ENCODE measurements around the gene CFAP20DC. TPM values are rescaled to one million over a fixed set of nuclear protein-coding genes. Genes with fewer than 3 reads are reported as not detected.
"Not testable (repeated sequence)": the region's sequence is repeated elsewhere in the genome, so short reads cannot be mapped to it uniquely, and the experiment has no call there.

The CFAP20DC gene
- 4.3 TPM for polyA plus RNA-seq (2013, experiment 1 of 2)
- 4.1 TPM for polyA plus RNA-seq (2013, experiment 2 of 2)

DNA sequence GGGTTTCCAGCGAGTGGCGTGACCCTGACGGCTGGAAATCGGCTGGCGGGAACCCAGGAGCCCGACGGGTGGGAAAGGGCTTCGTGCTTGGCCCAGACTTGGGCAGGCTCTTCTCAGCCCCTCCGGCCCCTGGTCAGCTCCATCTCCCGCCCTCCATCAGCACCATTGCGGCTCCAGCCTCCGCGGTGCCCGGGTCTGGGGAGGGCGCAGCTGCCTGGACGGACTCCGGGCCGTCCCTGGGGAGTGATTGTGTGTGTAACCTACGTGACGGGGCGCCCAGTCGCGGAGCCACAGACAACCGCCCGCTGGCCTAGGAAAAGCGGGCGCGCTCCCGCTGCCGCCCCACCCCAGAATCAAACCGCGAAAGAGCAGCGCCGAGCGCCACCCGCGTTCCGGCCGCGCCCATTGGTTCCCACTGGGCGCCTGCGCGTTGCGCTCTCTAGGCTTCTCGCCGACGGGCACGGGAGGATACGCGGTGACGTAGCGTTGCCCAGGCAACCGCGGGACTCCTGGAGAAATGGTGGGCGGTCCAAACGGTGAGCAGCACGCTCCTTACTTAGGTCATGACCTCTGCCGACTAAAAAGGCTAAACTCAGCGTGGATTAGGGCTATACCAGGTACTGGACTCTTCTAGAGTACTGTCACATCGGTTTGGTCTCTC lies at the start of gene CFAP20DC:
CFAP20DC (minus strand) TSS at position 355 of the 661 bp plus-strand sequence. CDS start 394 bp downstream, outside the sequence.
- peak within 1 kb of the TSS; percentile 23 to 88 for H3K4me3 ChIP-seq (ENCODE audit: low read length in 2 of 2)
- no peak within 1 kb of the TSS for H2BK120ac ChIP-seq (ENCODE audit: low read depth, low read length)
- peak within 1 kb of the TSS; percentile 15 for H2AFZ ChIP-seq (ENCODE audit: low read length)
- H4K8ac ChIP-seq (ENCODE audit: low read depth, low read length): peak within 1 kb of the TSS; percentile 43
- H3K79me1 ChIP-seq (ENCODE audit: low read depth, low read length): no peaks in the 10 kb centered on the region
- no peaks in the 10 kb centered on the region for H3K36me3 ChIP-seq (replicated peaks in 1 of 2; ENCODE audit: control insufficient read depth in 2 of 2, insufficient read depth in 2 of 2, low read length in 2 of 2)
- H2BK12ac ChIP-seq (ENCODE audit: low read length): peak within 1 kb of the TSS; percentile 41
- peak within 1 kb of the TSS; percentile 81 for H2BK15ac ChIP-seq (ENCODE audit: low read length)
- peak within 1 kb of the TSS; percentile 27 for H3K27ac ChIP-seq (replicated peaks; ENCODE audit: low read length)
- H2BK5ac ChIP-seq (ENCODE audit: low read length): peak within 1 kb of the TSS; percentile 87
- H3K4me2 ChIP-seq (ENCODE audit: insufficient read depth, low read length, poor library complexity, severe bottlenecking): peak within 1 kb of the TSS; percentile 89
- no CpG with 5 or more reads among the region's 60 CpGs for WGBS, 2 donors (ENCODE audit: extremely low coverage in 2 of 2, insufficient read length in 2 of 2, insufficient replicate concordance in 1 of 2)
- peak within 1 kb of the TSS; percentile 79 for H4K91ac ChIP-seq (ENCODE audit: low read depth, low read length, poor library complexity)
- H3K27me3 ChIP-seq (ENCODE audit: control insufficient read depth in 3 of 3, insufficient read depth in 3 of 3, low read depth in 1 of 3, low read length in 3 of 3): no peaks in the 10 kb centered on the region
- peak within 1 kb of the TSS; percentile 97 for H3K14ac ChIP-seq (ENCODE audit: low read length)
- H3K9me3 ChIP-seq (replicated peaks in 1 of 2; ENCODE audit: control insufficient read depth in 2 of 2, insufficient read depth in 1 of 2, low read depth in 1 of 2, low read length in 2 of 2): peaks cover 3 to 6% of the 10 kb centered on the region in 2 donors
- peak within 1 kb of the TSS; percentile 10 for H2AK5ac ChIP-seq (ENCODE audit: low read depth, low read length)
- H3K9ac ChIP-seq (ENCODE audit: low read depth, low read length, poor library complexity): peak within 1 kb of the TSS; percentile 97
- peak; percentile 88 for DNase-seq (ENCODE audit: low spot score)
- peaks cover 10 to 11% of the 10 kb centered on the region in 2 donors for H3K4me1 ChIP-seq (ENCODE audit: control insufficient read depth in 2 of 2, insufficient read depth in 1 of 2, low read depth in 1 of 2, low read length in 2 of 2)
- no peak within 1 kb of the TSS for H3K4ac ChIP-seq (ENCODE audit: low read length)
- H3K18ac ChIP-seq (ENCODE audit: low read length): peak within 1 kb of the TSS; percentile 100
- H3K23ac ChIP-seq (ENCODE audit: low read depth, low read length, poor library complexity): peak within 1 kb of the TSS; percentile 97

DNA sequence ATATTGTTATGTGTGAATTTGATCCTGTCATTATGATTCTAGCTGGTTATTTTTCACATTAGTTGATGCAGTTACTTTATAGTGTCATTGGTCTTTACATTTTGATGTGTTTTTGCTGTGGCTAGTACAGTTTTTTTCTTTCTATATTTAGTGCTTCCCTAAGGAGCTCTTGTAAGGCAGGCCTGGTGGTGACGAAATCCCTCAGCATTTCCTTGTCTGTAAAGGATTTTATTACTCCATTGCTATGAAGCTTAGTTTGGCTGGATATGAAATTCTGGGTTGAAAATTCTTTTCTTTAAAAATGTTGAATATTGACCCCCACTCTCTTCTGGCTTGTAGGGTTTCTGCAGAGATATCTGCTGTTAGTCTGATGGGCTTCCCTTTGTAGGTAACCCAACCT lies 48.7 kb upstream of the CFAP20DC start:
- not testable (repeated sequence) for H3K27ac ChIP-seq (replicated peaks; ENCODE audit: low read length); H2AFZ ChIP-seq (ENCODE audit: low read length); H3K14ac ChIP-seq (ENCODE audit: low read length); H3K79me1 ChIP-seq (ENCODE audit: low read depth, low read length); H2BK5ac ChIP-seq (ENCODE audit: low read length); H2BK12ac ChIP-seq (ENCODE audit: low read length); H3K4ac ChIP-seq (ENCODE audit: low read length); H3K4me3 ChIP-seq (ENCODE audit: low read length in 2 of 2); H2BK120ac ChIP-seq (ENCODE audit: low read depth, low read length); H3K9ac ChIP-seq (ENCODE audit: low read depth, low read length, poor library complexity); H3K9me3 ChIP-seq (replicated peaks in 1 of 2; ENCODE audit: control insufficient read depth in 2 of 2, insufficient read depth in 1 of 2, low read depth in 1 of 2, low read length in 2 of 2); H3K23ac ChIP-seq (ENCODE audit: low read depth, low read length, poor library complexity); H3K36me3 ChIP-seq (replicated peaks in 1 of 2; ENCODE audit: control insufficient read depth in 2 of 2, insufficient read depth in 2 of 2, low read length in 2 of 2); H2BK15ac ChIP-seq (ENCODE audit: low read length); H3K18ac ChIP-seq (ENCODE audit: low read length); H2AK5ac ChIP-seq (ENCODE audit: low read depth, low read length); H3K4me2 ChIP-seq (ENCODE audit: insufficient read depth, low read length, poor library complexity, severe bottlenecking); H4K8ac ChIP-seq (ENCODE audit: low read depth, low read length); H3K27me3 ChIP-seq (ENCODE audit: control insufficient read depth in 3 of 3, insufficient read depth in 3 of 3, low read depth in 1 of 3, low read length in 3 of 3); DNase-seq (ENCODE audit: low spot score); H3K4me1 ChIP-seq (ENCODE audit: control insufficient read depth in 2 of 2, insufficient read depth in 1 of 2, low read depth in 1 of 2, low read length in 2 of 2); H4K91ac ChIP-seq (ENCODE audit: low read depth, low read length, poor library complexity)
- no CpG with 5 or more reads among the region's 1 CpG for WGBS, 2 donors (ENCODE audit: extremely low coverage in 2 of 2, insufficient read length in 2 of 2, insufficient replicate concordance in 1 of 2)

DNA sequence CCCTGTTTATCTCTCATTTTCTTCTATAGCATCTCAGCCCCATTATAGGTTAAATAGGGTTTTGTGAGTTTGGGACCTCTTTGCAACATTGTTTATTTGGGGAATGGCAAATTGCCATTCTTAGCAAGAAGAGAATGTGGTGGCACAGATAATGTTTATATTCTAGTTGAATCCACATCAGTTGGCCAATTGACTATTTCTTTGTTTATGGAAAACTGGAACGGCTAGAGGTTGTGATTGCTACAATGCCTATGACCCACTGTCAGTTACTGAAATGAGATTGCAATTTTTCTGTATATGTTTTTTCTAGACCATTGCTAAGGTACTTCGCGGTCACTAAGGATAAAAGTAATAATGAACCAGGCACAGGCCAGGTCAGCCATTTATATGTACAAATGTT lies 44.6 kb upstream of the CFAP20DC start:
- H3K14ac ChIP-seq (ENCODE audit: low read length): no peak overlapping the region
- H4K91ac ChIP-seq (ENCODE audit: low read depth, low read length, poor library complexity): no peak overlapping the region
- H3K4me1 ChIP-seq (ENCODE audit: control insufficient read depth in 2 of 2, insufficient read depth in 1 of 2, low read depth in 1 of 2, low read length in 2 of 2): no peaks in the 10 kb centered on the region
- H3K4me2 ChIP-seq (ENCODE audit: insufficient read depth, low read length, poor library complexity, severe bottlenecking): no peak overlapping the region
- no peaks in the 10 kb centered on the region for H3K9me3 ChIP-seq (replicated peaks in 1 of 2; ENCODE audit: control insufficient read depth in 2 of 2, insufficient read depth in 1 of 2, low read depth in 1 of 2, low read length in 2 of 2)
- H2BK12ac ChIP-seq (ENCODE audit: low read length): no peak overlapping the region
- H3K18ac ChIP-seq (ENCODE audit: low read length): no peak overlapping the region
- DNase-seq (ENCODE audit: low spot score): no peak
- no peaks in the 10 kb centered on the region for H3K36me3 ChIP-seq (replicated peaks in 1 of 2; ENCODE audit: control insufficient read depth in 2 of 2, insufficient read depth in 2 of 2, low read length in 2 of 2)
- H3K27ac ChIP-seq (replicated peaks; ENCODE audit: low read length): no peak overlapping the region
- no peak overlapping the region for H3K9ac ChIP-seq (ENCODE audit: low read depth, low read length, poor library complexity)
- no peak overlapping the region for H2BK15ac ChIP-seq (ENCODE audit: low read length)
- no peak overlapping the region for H2AK5ac ChIP-seq (ENCODE audit: low read depth, low read length)
- no peaks in the 10 kb centered on the region for H3K79me1 ChIP-seq (ENCODE audit: low read depth, low read length)
- no peak overlapping the region for H3K23ac ChIP-seq (ENCODE audit: low read depth, low read length, poor library complexity)
- H2BK120ac ChIP-seq (ENCODE audit: low read depth, low read length): no peak overlapping the region
- peaks cover 0 to 9% (median 0%) of the 10 kb centered on the region in 3 experiments for H3K27me3 ChIP-seq (ENCODE audit: control insufficient read depth in 3 of 3, insufficient read depth in 3 of 3, low read depth in 1 of 3, low read length in 3 of 3)
- H2BK5ac ChIP-seq (ENCODE audit: low read length): no peak overlapping the region
- H4K8ac ChIP-seq (ENCODE audit: low read depth, low read length): no peak overlapping the region
- H3K4me3 ChIP-seq (ENCODE audit: low read length in 2 of 2): no peak overlapping the region
- H2AFZ ChIP-seq (ENCODE audit: low read length): no peak overlapping the region
- WGBS, 2 donors (ENCODE audit: extremely low coverage in 2 of 2, insufficient read length in 2 of 2, insufficient replicate concordance in 1 of 2): no CpG with 5 or more reads among the region's 3 CpGs
- no peak overlapping the region for H3K4ac ChIP-seq (ENCODE audit: low read length)

DNA sequence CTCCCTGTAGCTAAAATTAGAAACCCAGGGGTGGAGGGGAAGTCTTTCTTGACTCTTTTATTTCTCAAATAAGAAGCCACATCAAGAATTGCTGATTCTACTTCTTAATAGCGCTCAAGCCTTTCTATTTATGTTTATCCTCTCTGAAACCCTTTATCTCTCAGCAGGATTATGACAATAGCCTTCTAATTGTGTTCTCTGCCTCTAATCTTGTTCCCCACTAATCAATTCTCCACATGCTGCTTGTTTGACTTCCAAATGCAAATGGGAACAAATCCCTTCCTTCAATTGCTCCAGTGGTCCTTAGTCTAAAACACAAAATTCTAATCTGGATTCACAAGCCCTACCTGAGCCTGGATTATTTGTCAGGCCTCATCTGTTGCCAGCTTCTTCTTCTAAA lies 43.7 kb upstream of the CFAP20DC start:
- Histone ChIP-seq H3K18ac (ENCODE audit: low read length) (no peak overlapping the region), H3K14ac (ENCODE audit: low read length) (no peak overlapping the region), H2BK5ac (ENCODE audit: low read length) (no peak overlapping the region), H2AFZ (ENCODE audit: low read length) (no peak overlapping the region), H2BK120ac (ENCODE audit: low read depth, low read length) (no peak overlapping the region), H3K27ac (replicated peaks; ENCODE audit: low read length) (no peak overlapping the region), H3K36me3 (replicated peaks in 1 of 2; ENCODE audit: control insufficient read depth in 2 of 2, insufficient read depth in 2 of 2, low read length in 2 of 2) (no peaks in the 10 kb centered on the region), H3K9ac (ENCODE audit: low read depth, low read length, poor library complexity) (no peak overlapping the region), H3K23ac (ENCODE audit: low read depth, low read length, poor library complexity) (no peak overlapping the region), H3K27me3 (ENCODE audit: control insufficient read depth in 3 of 3, insufficient read depth in 3 of 3, low read depth in 1 of 3, low read length in 3 of 3) (peaks cover 0 to 9% (median 0%) of the 10 kb centered on the region in 3 experiments), H3K9me3 (replicated peaks in 1 of 2; ENCODE audit: control insufficient read depth in 2 of 2, insufficient read depth in 1 of 2, low read depth in 1 of 2, low read length in 2 of 2) (no peaks in the 10 kb centered on the region), H2BK15ac (ENCODE audit: low read length) (no peak overlapping the region), H3K79me1 (ENCODE audit: low read depth, low read length) (no peaks in the 10 kb centered on the region), H3K4me1 (ENCODE audit: control insufficient read depth in 2 of 2, insufficient read depth in 1 of 2, low read depth in 1 of 2, low read length in 2 of 2) (no peaks in the 10 kb centered on the region), H2AK5ac (ENCODE audit: low read depth, low read length) (no peak overlapping the region), H4K8ac (ENCODE audit: low read depth, low read length) (no peak overlapping the region), H3K4me2 (ENCODE audit: insufficient read depth, low read length, poor library complexity, severe bottlenecking) (no peak overlapping the region), H2BK12ac (ENCODE audit: low read length) (no peak overlapping the region), H4K91ac (ENCODE audit: low read depth, low read length, poor library complexity) (no peak overlapping the region), H3K4me3 (ENCODE audit: low read length in 2 of 2) (no peak overlapping the region), H3K4ac (ENCODE audit: low read length) (no peak overlapping the region)
- WGBS, 2 donors (ENCODE audit: extremely low coverage in 2 of 2, insufficient read length in 2 of 2, insufficient replicate concordance in 1 of 2): no CpG with 5 or more reads among the region's 1 CpG
- DNase-seq (ENCODE audit: low spot score): no peak

Data from neuronal stem cell (in vitro differentiated cells).